NCI-H1694 (cell line): ENCODE results near the gene SATB2.

ENCODE experiments used
- DNase-seq: peaks from one replicate; lab custom pipeline; 2025; lab: John Stamatoyannopoulos, UW

Gene SATB2

DNA sequence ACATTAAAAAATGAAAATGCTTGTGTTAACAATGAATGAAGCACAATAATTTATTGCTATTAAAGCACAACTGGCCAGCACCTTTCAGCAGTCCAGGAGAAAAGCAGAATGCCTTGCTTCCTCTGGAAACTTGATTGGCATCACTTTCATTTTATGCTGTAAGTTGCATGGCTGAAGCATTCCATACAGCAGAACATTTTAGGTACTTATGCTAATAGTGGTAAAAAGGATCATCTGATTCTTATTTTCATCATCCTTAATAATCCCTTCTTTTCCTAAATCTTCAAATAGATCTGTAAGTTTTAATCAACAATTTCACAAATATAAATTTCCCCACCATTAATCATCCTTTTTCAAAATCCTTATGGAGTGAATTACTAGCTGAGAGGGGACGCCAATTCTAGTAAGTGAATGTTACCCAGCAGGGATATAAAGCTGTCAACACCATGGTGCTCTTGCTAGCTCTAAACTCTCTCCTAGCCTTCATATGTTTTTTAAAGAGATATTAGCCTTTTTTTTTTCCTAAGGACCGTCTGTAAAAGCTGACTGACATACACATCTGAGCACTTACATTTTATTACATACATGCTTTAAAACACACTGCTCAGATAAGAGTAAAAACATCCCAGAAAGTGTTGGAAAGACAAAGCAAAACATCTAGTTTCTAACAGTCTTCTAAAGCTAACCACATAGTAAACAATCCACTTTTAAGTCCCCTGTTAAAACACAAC is 5.3 kb downstream of the SATB2 start:
- DNase-seq = peak; percentile 62

DNA sequence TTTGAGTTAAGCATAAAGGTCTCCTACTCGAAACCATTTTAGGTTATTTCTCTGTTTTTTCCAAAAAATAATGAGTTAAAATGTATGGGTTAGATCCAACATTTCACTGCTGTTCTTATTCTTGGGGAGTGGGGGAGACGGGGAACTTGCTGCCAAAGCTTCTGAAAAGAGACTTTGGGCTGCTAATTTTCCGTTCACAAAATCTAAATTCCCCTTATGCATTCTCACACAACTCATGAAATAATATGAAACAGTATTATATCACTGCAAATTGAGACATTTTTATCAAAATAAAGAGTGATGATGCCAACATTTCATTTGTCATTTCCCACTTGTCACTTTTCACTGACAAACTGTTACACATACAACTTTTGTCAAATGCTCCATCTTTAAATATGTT is 7.8 kb downstream of the SATB2 start:
- no peak for DNase-seq

DNA sequence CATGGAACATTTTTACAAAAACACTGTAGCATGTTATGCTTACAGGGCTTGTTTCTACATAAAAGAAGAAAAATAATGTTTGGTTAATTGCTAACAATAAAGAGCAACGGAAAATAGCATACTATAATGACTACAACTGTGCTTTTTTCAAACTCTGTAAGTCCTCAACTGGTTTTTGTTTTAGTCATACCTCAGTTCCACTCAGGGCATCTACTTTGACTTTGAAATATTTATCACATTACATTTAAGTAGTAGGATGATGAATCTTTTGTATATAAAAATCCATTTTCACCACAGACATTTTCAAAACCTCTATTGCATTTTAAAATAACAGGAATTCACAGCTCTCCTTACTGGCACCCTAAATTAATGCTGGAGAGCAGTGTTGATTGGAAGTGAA is 8.3 kb downstream of the SATB2 start:
- no peak for DNase-seq

DNA sequence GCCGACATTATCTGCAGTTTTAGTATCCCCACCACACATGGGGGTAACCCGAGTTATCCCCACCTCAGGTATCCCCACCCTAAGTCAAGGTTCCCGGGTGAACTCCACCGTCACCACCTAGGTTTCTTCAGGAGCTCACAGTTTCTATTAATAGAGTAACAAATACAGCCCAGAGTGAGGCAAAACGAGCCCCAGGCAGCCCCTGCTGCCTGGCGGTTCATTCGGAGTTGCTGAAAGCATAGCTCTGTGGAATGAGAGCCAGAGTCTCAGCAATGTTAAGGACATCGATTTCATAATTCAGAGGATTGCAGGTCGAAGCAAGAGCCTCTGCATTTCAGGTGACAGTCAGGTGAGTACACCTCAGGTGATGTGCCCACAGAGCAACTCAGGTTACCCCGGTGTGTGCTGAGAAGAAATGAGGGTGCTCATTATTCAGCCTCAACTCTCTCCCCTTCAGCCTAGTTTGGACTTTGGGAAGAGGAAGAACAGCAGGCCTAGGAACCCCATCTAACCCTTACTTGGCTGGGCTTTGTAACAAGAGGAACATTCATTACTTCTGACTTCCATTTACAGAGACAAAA is 10.7 kb downstream of the SATB2 start:
- no peak for DNase-seq

DNA sequence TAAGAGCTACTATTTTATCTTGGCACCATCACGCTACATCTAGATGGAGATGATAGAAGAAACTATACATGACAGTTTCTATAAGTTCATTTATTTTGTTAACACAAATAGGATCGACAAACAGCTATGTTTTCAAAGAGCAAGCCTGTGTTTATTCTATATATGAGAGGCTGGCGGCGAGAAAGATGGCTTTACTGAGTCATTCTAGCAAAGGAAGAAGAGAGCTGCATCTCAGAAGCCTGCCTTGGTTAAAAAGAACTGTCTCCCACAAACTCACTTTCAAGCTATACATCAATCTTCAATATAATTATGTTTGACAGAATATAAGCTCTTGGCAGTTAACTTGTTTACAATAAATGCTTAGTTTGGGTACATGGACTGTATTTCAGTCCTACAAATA is 13.0 kb downstream of the SATB2 start:
- no peak for DNase-seq

DNA sequence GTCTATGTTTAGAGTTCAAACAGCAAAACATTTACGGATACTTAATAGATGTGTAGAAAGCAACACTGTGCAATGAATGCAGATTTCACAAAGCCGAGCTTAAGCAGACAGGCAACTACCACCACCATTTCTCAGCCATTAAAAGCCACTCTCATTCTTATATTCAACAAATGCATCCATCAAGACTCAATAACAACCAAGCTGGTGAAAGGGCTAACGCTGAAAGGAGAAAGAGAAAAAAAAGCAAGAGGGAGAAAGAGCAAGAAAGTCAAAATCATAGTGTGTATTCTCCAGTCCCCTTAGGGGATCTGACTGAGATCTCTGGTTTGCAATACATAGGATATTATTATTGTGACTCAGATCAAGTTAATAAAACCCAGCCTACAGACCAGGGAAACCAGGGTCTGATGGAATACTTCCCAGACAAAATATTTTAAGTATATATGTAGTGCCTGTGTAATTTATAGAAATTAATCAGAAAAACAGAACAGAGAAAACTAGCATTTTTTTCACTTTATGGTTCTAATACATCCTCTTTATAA is 14.1 kb downstream of the SATB2 start:
- no peak for DNase-seq

DNA sequence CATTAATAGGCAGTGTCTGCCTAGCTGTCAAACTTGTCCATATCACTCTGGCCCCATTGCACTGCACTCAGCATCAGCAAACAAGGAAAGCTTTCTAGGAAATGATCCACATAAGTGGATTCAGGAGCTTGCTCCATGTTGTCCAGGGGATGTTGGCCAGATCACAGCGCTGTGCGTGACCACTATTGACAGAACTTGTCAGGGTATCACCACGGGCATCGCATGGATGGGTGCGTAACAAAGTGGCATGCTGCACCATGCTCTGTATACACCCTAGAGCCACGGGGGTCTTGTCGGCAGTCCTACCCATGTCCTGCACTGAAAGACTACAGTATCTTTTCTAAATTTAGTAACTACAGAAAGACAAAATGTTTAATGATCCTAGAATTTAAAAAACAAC is 15.6 kb downstream of the SATB2 start:
- DNase-seq = no peak

DNA sequence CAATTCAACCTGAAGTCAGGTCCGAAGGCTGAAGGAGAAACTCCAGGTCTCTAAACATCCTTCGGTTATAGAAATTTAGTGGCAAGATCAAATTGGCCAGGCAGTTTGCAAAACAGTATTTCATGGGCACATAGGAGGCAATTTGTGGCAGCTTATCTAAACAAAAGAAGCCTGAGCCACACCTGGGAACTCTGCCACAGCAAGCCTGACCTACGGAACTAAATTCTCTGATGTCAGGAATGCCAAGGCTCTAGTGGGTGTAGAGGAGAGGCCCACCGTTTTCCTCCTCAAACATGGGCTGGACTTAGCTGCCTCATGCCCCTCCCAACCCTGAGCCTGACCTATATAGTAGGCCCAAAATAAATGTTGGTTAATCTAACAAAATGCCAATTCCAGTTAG is 16.0 kb downstream of the SATB2 start:
- DNase-seq = no peak

DNA sequence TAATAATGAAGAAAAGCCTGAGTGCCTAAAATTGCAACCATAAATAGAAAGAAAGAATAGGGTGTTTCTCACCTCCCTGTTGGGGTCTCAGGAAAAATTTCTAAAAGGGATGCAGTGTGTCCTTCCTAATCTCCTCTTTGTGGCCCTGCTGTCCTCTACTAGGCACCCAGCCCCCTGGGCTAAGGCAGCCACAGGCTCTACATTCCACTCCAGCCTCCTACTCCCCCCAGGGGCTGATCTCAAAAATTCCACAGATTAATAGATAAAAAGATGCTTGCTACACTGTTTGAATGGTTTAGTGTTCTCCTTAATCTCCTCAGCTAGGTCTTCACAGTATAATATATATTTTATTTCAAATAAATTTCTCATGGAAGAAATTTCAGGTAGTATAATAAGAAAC is 17.6 kb downstream of the SATB2 start:
- no peak for DNase-seq

DNA sequence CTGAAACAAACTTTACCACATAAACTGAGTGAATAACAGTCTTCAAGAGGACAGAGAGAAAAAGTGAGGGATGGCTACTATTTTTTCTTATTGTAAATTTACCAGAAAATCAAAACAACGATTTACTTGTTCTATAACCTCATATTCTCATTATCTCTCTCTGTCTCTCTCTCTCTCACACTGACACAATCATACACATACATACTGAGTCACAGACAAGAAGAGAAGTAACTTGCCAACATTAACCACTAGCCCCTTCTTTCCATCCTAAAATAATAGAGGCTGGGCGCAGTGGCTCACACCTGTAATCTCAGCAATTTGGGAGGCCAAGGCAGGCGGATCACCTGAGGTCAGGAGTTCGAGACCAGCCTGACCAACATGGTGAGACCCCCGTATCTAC is 18.2 kb downstream of the SATB2 start:
- no peak for DNase-seq

DNA sequence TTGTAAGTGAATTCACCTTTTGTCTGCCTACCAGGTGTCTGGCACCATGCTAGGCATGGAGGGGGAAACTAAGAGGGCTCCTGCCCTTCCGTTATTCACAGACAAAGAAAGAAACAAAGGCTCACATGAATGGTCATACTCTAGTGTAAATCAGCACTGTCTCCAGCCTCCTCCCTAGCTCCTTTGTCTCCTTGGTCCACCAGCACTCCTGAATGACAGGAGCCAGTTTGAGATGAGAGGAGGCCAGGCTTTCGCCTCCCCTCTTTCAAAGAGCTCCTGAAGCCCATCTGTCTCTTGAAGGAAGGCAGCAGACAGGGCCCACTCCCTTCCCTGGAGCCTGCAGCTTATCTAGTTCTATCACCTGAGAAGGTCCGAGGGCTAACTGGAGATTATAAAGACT is 18.7 kb downstream of the SATB2 start:
- no peak for DNase-seq

DNA sequence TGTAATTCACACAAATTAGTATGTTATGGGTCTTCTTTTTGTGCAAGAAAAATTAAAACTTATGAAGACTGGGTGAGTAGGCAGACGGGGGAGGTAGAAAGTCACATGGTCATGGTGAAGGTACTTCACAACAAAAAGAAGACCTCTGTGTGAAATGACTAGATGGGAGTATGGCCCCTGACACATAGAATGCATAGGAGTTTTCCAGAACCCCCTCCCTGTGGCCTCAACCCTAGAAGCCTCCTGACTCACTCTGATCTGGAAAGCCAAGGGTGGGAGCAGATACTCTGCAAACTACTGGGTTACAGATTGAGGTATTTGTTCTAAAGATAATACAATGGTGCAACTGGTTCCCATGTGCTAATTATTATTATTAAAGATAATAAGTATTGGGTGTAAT is 23.2 kb downstream of the SATB2 start:
- DNase-seq = no peak

DNA sequence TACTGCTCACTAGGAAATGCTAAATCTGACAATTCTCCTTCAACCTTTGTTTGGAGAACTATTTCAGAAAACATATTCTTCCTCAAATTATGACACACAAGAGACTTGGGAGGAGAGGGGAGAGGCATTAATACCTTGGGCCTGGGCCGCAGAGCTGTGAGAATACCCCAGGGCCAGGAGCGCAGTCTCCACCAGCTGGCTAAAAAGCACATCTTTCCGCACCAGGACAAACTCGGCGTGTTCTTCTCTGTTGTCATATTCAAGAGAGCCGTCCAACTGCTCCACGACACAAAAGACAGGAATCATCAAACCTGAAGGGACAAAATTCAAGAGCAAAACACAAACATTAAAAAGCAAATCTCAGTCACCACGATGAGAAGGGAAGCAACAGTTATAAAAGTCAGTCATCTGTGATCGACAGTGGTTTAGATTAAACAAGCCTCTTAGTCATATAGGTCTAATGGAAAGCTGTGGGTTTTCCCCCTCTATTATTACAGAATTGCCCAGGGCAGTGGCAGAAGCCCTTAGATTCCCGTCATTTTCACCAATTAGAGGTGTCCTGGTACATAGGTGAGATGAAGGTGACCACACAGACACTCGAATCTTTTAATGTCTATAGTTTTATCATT is 24.4 kb downstream of the SATB2 start:
- DNase-seq = no peak

DNA sequence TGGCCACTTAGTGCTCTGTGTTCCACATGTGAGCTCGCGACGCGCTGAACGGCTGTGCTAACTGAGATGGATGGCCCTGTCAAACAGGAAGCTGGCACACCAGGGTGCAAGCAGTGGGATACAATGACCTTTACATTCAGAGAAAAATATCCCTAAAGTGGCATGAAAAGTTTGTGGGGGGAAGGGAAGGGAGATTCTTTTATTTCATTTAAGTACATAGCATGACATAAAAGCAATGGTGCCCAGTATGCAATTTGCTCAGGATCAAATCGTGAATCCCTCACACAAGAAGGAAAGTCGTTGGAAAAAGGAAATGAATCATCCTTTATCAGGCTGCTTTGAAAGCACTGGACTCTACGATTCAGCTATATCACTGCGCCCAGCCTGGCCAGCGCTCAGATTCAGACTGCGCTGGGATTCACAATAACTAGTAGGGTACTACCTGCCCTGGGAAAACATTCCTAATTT is 26.0 kb downstream of the SATB2 start:
- no peak for DNase-seq

DNA sequence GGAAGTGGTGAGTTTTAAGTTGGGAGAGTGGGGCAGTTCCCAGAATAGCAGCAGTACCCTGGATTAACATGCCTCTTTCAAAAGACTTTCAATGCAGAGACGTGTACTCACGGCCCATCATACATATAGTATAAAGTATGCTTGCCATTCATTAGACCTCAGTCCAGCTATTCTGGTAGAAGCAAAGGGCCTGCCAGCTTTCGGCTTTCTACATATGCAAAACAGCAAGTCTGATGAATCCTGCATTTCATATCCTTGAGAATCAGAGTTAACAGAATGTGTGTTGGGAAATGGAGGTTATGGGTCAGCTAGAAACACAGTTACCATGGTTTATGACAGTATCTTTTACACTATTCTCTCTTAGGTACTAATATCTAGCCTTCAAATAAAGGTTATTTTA is 27.5 kb downstream of the SATB2 start:
- DNase-seq = no peak

DNA sequence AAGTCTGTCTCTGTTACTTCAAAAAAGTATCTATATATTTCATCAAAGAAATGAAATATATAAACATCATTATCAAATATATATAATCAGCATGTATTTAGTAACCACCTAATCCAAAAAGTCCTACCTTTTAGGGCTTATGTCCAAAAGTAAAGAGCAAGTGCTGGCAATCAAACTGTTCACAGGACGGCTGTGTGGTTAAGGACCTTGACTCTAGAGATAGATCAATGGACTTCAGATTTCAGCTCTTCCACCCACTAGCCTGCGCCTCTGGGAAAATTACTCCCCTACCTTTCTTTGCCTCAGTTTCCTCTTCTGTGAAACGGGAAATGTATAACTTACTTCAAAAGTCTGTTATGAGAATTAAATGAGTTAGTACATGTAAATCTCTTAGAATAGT is 29.4 kb downstream of the SATB2 start:
- no peak for DNase-seq

DNA sequence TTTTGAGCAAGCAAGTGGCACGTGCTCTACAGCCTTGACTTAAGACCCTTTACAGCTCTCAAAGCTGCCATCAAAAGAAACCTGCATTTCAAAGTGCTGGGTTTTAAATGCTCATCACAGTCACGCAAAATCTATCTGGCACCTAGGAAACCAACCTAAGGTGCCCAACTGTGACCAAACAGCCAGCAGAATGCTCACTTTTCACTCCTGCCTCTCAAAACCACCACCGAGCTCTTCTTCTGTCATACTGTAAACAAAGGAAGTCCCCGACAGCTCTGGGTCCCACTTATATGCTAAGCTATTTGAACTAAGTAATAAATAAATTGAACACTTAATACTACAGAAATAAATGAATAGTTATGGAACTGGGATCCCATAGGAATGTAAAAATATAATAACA is 33.6 kb downstream of the SATB2 start:
- DNase-seq = no peak

DNA sequence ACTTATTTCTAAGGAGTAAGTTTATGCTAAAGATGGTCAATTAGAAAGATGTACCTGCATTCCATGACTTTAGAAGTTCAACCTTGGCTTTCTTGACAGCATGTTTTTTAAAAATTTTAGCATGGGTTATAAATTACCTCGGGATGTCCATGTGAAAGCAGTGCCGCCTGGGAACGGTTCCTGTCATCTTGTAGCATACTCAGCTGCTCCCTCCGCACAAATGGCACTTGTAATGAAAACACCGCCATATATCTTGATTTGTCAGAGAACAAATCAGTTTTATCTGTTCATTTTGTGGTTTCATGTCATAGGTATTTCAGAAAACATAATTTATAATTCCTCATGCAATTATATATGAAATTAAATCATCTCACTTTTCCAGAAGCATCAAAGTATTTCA is 38.3 kb downstream of the SATB2 start:
- no peak for DNase-seq

DNA sequence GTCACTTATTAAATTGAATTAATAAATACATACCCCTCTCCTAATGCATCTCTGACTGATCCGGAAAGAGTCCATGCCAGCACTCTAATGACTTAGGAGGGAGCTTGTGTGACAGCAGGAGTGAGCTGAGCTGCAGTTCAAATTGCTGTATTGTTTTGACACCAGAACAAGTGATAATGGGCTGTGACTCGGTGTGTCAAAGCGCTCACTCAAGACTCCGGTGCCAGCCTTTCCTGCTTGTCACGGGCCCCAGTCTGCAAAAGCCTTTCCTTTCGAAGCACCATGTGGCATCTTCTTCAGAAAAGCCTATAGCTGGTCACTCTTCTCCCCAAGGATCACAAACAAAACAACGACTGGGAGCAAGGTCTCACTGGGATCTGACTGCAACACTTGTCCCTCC is 43.3 kb downstream of the SATB2 start:
- no peak for DNase-seq

DNA sequence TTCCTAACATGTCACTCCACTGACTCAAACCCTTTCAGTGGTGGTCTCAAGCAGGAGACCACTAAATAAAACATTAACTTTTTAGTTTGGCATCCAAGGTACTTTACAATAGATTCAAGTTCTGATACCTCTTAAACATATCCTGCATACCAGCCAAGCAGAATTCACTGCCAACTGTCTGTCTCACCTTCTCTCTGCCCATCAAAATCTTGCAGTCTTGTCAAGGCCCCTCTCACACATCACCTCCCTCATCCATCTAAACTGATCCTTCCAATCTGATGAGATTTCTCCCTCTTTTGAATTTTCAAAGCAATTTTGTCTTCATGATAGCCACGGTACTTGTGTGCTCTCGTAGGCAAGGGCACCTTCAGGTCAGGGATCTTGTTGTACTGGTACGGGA is 43.7 kb downstream of the SATB2 start:
- no peak for DNase-seq

DNA sequence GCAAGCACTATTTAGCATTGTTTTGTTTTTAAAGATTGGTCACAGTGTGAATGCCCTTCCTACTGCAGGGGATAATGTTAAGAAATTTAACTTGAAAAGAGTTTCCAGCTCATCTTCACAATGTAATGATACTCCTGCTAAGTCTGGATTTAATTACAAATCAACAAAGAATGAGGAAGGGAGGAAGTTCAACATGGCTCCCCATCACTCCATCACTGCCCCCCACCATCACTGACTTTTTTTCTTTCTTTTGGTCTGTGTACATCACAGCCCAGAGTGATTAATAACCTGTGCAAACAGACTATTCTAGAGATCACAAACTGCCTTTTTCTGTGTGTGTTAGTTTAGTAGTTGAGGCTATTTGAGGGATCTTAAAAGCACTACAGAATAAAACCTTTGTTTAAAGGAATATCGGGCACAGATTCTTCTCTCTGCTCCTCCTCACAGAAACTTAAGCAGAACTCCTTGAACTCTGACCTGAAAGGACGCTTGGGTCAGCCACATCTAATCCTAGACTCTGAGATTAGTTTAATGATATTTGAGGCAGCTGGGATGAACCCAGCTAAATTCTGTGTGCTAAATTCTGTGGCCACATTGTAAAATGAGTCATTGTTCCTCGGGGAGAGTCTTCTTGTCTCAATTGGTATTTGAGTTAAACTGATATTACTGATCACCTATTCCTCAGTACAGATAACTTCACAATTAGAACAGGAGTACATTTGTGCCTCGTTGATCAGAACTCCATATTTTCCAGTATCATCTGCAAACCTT is 47.8 kb downstream of the SATB2 start:
- DNase-seq = no peak

DNA sequence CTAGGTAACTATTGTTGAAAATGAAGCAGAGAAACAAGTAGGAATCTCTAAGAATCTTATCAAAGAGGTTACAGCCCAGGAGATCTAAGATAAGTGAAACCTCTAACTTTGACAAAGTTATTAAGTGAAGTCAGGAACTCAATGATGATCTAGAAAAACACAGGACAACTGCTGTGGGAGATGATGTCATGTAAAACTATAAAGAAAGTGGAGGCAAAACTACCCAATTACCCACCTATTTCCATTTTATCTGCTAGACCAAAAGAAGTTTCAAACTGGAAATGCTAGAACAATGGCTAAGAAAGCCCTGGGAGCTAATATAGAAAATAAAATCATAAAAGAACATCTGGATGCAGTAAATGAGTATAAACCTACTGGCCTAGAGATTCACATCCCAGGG is 50.3 kb downstream of the SATB2 start:
- no peak for DNase-seq

DNA sequence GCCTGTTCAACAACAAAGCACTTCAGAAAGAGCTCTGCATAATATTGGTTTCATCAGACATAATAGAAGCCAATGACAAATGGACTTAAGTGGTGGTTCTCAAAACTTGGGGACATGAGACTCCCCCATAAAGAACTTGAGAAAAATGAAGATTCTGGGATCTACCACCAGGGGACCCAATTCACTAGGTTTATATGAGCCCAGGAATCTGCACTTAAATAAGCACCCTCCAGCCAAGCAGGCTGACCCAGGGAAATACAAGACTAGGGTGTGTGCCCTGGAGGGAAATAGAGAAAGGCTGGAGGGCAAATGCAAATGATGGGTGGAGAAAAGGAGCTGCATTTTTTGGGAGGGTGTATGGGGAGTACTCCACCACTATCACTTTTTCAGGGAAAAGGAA is 52.5 kb downstream of the SATB2 start:
- DNase-seq = no peak
